Muscle layer of duodenum (tissue), 2 donors: ENCODE measurements around the gene LRRC25.

Experiments used
- H3K27ac ChIP-seq: one replicate; pipeline ENCODE4 v1.7.0; 2013; ENCODE audit warnings: mild to moderate bottlenecking, low read length
- H3K27me3 ChIP-seq: one replicate; pipeline ENCODE4 v1.7.0; 2013; ENCODE audit warnings: low read depth, mild to moderate bottlenecking, control low read depth, low read length
- H3K36me3 ChIP-seq, 2 donors: one replicate each; pipeline ENCODE4 v1.7.0; 2013; ENCODE audit warnings: low read length in 2 of 2, control low read depth in 1 of 2, mild to moderate bottlenecking in 1 of 2; ENCODE audit not compliant: insufficient read depth in 2 of 2, control insufficient read depth in 1 of 2
- H3K4me1 ChIP-seq, 2 donors: one replicate each; pipeline ENCODE4 v1.7.0; 2013; ENCODE audit warnings: low read length in 2 of 2, mild to moderate bottlenecking in 2 of 2, control low read depth in 1 of 2, moderate library complexity in 1 of 2; ENCODE audit not compliant: insufficient read depth in 2 of 2, control insufficient read depth in 1 of 2
- H3K4me3 ChIP-seq, 2 donors: one replicate each; pipeline ENCODE4 v1.7.0; 2013; ENCODE audit warnings: low read length in 2 of 2, low read depth in 1 of 2, mild to moderate bottlenecking in 1 of 2
- H3K9me3 ChIP-seq, 2 donors: one replicate each; pipeline ENCODE4 v1.7.0; 2013; ENCODE audit warnings: low read length in 2 of 2, control low read depth in 1 of 2, mild to moderate bottlenecking in 1 of 2; ENCODE audit not compliant: control insufficient read depth in 1 of 2
- donor health status: healthy.

The LRRC25 gene

GRCh38 chr19:18342090-18342632 is 55.3 kb downstream of the LRRC25 start:
- Histone ChIP-seq H3K4me1 (peaks cover 4 to 15% of the 10 kb centered on the region in 2 donors), H3K4me3 (no peak overlapping the region), H3K27me3 (no peaks in the 10 kb centered on the region), H3K27ac (no peak overlapping the region), H3K36me3 (peaks cover 0 to 10% of the 10 kb centered on the region in 2 donors), H3K9me3 (no peaks in the 10 kb centered on the region)
